Smooth muscle cell of the brain vasculature (primary cell): ENCODE results near the gene NTN1.

ENCODE experiments used
- DNase-seq: peaks from one replicate; pipeline ENCODE4 v3.0.0-alpha.2; 2012; ENCODE audit warnings: low read depth, low spot score

The NTN1 gene

GRCh38 chr17:9006175-9006767 lies 15.0 kb upstream of the NTN1 start:
- DNase-seq: no peak

- no peak for DNase-seq
These were observed 14.1 kb upstream of the NTN1 start for GRCh38 chr17:9007052-9007714.

GRCh38 chr17:9009096-9009495 lies 12.2 kb upstream of the NTN1 start:
- no peak for DNase-seq

- DNase-seq: no peak
These were observed 11.6 kb upstream of the NTN1 start for GRCh38 chr17:9009737-9010136.

GRCh38 chr17:9011001-9011400 lies 10.3 kb upstream of the NTN1 start:
- DNase-seq: no peak

GRCh38 chr17:9016941-9017552 lies 4.3 kb upstream of the NTN1 start:
- no peak for DNase-seq

- DNase-seq: no peak
These were observed 2.6 kb upstream of the NTN1 start for GRCh38 chr17:9018726-9019125.

- DNase-seq: no peak
These were observed 1.1 kb upstream of the NTN1 start for GRCh38 chr17:9020096-9020823.

- DNase-seq: no peak
These were observed 519 bp upstream of the NTN1 start for GRCh38 chr17:9020824-9021157.

GRCh38 chr17:9021992-9022572 lies 772 bp downstream of the NTN1 start:
- DNase-seq: no peak

- DNase-seq: no peak
These were observed 1.5 kb downstream of the NTN1 start for GRCh38 chr17:9022573-9023391.

GRCh38 chr17:9023392-9024218 lies 2.3 kb downstream of the NTN1 start:
- DNase-seq: no peak

- DNase-seq: no peak
These were observed 3.2 kb downstream of the NTN1 start for GRCh38 chr17:9024497-9024896.

GRCh38 chr17:9026741-9027140 lies 5.4 kb downstream of the NTN1 start:
- no peak for DNase-seq

GRCh38 chr17:9028202-9028987 lies 7.1 kb downstream of the NTN1 start:
- no peak for DNase-seq

GRCh38 chr17:9028988-9029570 lies 7.8 kb downstream of the NTN1 start:
- DNase-seq: no peak

GRCh38 chr17:9032151-9032550 lies 10.8 kb downstream of the NTN1 start:
- no peak for DNase-seq

GRCh38 chr17:9032583-9032982 lies 11.3 kb downstream of the NTN1 start:
- no peak for DNase-seq

- no peak for DNase-seq
These were observed 13.9 kb downstream of the NTN1 start for GRCh38 chr17:9035249-9035648.
